Trophoblast cell (in vitro differentiated cells and primary cell): ENCODE results near the gene USP49.
A peak's percentile ranks its signal among the peaks of the same experiment; 100 is the strongest.

Source experiments
- DNase-seq, 2 donors: peaks; one replicate each; pipeline ENCODE4 v3.0.0-alpha.2; 2016
- H2AFZ ChIP-seq: 2 replicates; pipeline ENCODE4 v1.6.1; 2013; ENCODE audit warnings: low read length, moderate library complexity, mild to moderate bottlenecking; ENCODE audit not compliant: insufficient read depth, poor library complexity
- H2AK5ac ChIP-seq: 2 replicates; pipeline ENCODE4 v1.6.1; 2013; ENCODE audit warnings: mild to moderate bottlenecking, low read length
- H2BK120ac ChIP-seq: 2 replicates; pipeline ENCODE4 v1.6.1; 2013; ENCODE audit warnings: low read length, mild to moderate bottlenecking, moderate library complexity; ENCODE audit not compliant: insufficient read depth, poor library complexity
- H2BK12ac ChIP-seq: 2 replicates; pipeline ENCODE4 v1.6.1; 2013; ENCODE audit warnings: mild to moderate bottlenecking, low read length, moderate library complexity
- H2BK5ac ChIP-seq: 2 replicates; pipeline ENCODE4 v1.6.1; 2013; ENCODE audit warnings: low read length, low read depth, moderate library complexity, mild to moderate bottlenecking; ENCODE audit not compliant: poor library complexity
- H3K14ac ChIP-seq: 2 replicates; pipeline ENCODE4 v1.6.1; 2013; ENCODE audit warnings: mild to moderate bottlenecking, low read length
- H3K18ac ChIP-seq: 2 replicates; pipeline ENCODE4 v1.6.1; 2013; ENCODE audit warnings: mild to moderate bottlenecking, low read length
- H3K23ac ChIP-seq: 2 replicates; pipeline ENCODE4 v1.6.1; 2013; ENCODE audit warnings: low read length
- H3K27ac ChIP-seq: 2 replicates; pipeline ENCODE4 v1.5.1; 2013; ENCODE audit warnings: low read depth, mild to moderate bottlenecking, inconsistent platforms, low read length, moderate library complexity
- H3K27me3 ChIP-seq: 2 replicates; pipeline ENCODE4 v1.6.1; 2013; ENCODE audit warnings: inconsistent platforms, mild to moderate bottlenecking, low read length, moderate library complexity; ENCODE audit not compliant: insufficient read depth
- H3K36me3 ChIP-seq, 2 experiments: 1 replicate in 1 of 2; 2 replicates in 1 of 2; pipeline ENCODE4 v1.6.1; 2013; ENCODE audit warnings: low read length in 2 of 2, mild to moderate bottlenecking in 2 of 2, moderate library complexity in 1 of 2; ENCODE audit not compliant: insufficient read depth in 2 of 2, control insufficient read depth in 1 of 2
- H3K4ac ChIP-seq: 2 replicates; pipeline ENCODE4 v1.6.1; 2013; ENCODE audit warnings: low read depth, mild to moderate bottlenecking, low read length, moderate library complexity
- H3K4me1 ChIP-seq, 2 experiments: 1 replicate in 1 of 2; 2 replicates in 1 of 2; pipeline ENCODE4 v1.6.1; 2013; ENCODE audit warnings: low read length in 2 of 2, mild to moderate bottlenecking in 2 of 2, moderate library complexity in 1 of 2; ENCODE audit not compliant: insufficient read depth in 2 of 2, control insufficient read depth in 1 of 2
- H3K4me2 ChIP-seq: 2 replicates; pipeline ENCODE4 v1.6.1; 2013; ENCODE audit warnings: inconsistent platforms, mild to moderate bottlenecking, low read length, moderate library complexity
- H3K4me3 ChIP-seq: 2 replicates; pipeline ENCODE4 v1.5.1; 2013; ENCODE audit warnings: mild to moderate bottlenecking, low read depth, low read length, inconsistent platforms
- H3K79me1 ChIP-seq: one replicate; pipeline ENCODE4 v1.6.1; 2013; ENCODE audit warnings: low read length
- H3K79me2 ChIP-seq: 2 replicates; pipeline ENCODE4 v1.6.1; 2013; ENCODE audit warnings: low read length, mild to moderate bottlenecking; ENCODE audit not compliant: control insufficient read depth, insufficient read depth, poor library complexity
- H3K9ac ChIP-seq: 2 replicates; pipeline ENCODE4 v1.6.1; 2013; ENCODE audit warnings: mild to moderate bottlenecking, low read length
- H3K9me3 ChIP-seq: 2 replicates; pipeline ENCODE4 v1.6.1; 2013; ENCODE audit warnings: low read depth, mild to moderate bottlenecking, control low read depth, inconsistent platforms, low read length; ENCODE audit not compliant: insufficient read depth
- H4K12ac ChIP-seq: 2 replicates; pipeline ENCODE4 v1.6.1; 2013; ENCODE audit warnings: low read depth, mild to moderate bottlenecking, low read length, moderate library complexity
- H4K8ac ChIP-seq: 2 replicates; pipeline ENCODE4 v1.6.1; 2013; ENCODE audit warnings: low read depth, mild to moderate bottlenecking, low read length, moderate library complexity
- H4K91ac ChIP-seq: one replicate; pipeline ENCODE4 v1.6.1; 2013; ENCODE audit warnings: low read depth, mild to moderate bottlenecking, low read length, moderate library complexity
- WGBS: extraction: QIAGEN DNeasy Blood & Tissue Kit; methylation state at CpG from one replicate; pipeline ENCODE4 v1.1.7; 2013; ENCODE audit warnings: missing lambda C conversion rate; ENCODE audit not compliant: insufficient read length, insufficient coverage; ENCODE audit errors: extremely low coverage; 5-methylcytosine and 5-hydroxymethylcytosine counted together

USP49 gene

DNA sequence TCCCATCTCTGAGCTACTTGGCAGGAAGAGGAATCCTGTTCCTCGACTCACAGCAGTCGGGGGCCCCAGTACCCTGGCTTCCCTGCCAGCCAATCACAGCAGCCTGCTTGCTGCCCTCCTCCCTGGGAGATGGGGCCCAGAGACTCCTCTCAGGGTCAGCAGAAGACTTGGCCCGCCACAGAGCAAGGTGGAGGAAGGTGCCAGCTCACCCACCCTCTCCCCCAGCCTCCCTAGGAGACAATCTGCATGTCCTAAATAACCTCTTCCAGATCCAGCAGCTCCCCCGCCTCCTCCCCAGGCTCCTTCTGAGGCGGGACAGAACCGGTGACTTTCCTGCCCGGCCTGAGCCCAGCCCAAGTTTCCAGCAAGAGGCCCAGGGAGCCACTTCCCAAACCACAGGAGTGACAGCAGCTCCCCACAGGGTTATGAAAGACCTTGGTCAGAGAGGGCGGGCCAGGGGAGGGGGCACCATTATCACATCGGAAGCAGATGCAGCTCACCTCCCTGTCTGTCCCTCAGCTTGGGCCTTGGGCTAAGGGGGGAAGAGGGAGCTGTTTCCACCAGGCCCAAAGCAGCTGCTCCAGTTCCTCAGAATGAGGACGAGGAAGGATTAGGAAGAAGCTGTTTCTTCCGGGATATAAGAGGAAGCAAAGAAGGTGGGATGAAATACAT lies 44.1 kb upstream of the USP49 start:
- Histone ChIP-seq H2AFZ (no peak overlapping the region), H2AK5ac (no peak overlapping the region), H3K79me1 (peaks cover 16% of the 10 kb centered on the region), H3K4me2 (peak overlapping the region; percentile 69), H3K27ac (no peak overlapping the region), H3K27me3 (no peaks in the 10 kb centered on the region), H3K4ac (peak overlapping the region; percentile 22), H2BK5ac (no peak overlapping the region), H3K36me3 (peaks cover 19 to 30% of the 10 kb centered on the region in 2 experiments), H3K9me3 (no peaks in the 10 kb centered on the region), H3K4me3 (no peak overlapping the region), H3K14ac (no peak overlapping the region), H3K9ac (no peak overlapping the region), H3K4me1 (peaks cover 27 to 36% of the 10 kb centered on the region in 2 experiments), H2BK120ac (no peak overlapping the region), H3K23ac (no peak overlapping the region), H3K79me2 (peaks cover 15% of the 10 kb centered on the region), H4K8ac (no peak overlapping the region), H4K12ac (no peak overlapping the region), H3K18ac (peak overlapping the region; percentile 19), H4K91ac (peak overlapping the region; percentile 39), H2BK12ac (no peak overlapping the region)
- no peak for DNase-seq
- WGBS, result no CpG with 5 or more reads among the region's 11 CpGs

GRCh38 chr6:41938590-41939175 lies 43.5 kb upstream of the USP49 start:
- Histone ChIP-seq H3K4me2 (no peak overlapping the region), H4K8ac (no peak overlapping the region), H3K9me3 (no peaks in the 10 kb centered on the region), H4K12ac (no peak overlapping the region), H2BK120ac (no peak overlapping the region), H3K4me3 (no peak overlapping the region), H3K23ac (no peak overlapping the region), H3K9ac (no peak overlapping the region), H3K4ac (peak overlapping the region; percentile 9), H3K79me1 (peaks cover 16% of the 10 kb centered on the region), H3K79me2 (peaks cover 15% of the 10 kb centered on the region), H3K14ac (no peak overlapping the region), H4K91ac (peak overlapping the region; percentile 39), H2BK5ac (no peak overlapping the region), H3K4me1 (peaks cover 27 to 36% of the 10 kb centered on the region in 2 experiments), H2BK12ac (no peak overlapping the region), H3K27ac (no peak overlapping the region), H2AK5ac (no peak overlapping the region), H3K36me3 (peaks cover 21 to 33% of the 10 kb centered on the region in 2 experiments), H3K18ac (no peak overlapping the region), H2AFZ (no peak overlapping the region), H3K27me3 (no peaks in the 10 kb centered on the region)
- no CpG with 5 or more reads among the region's 5 CpGs for WGBS
- no peak for DNase-seq

DNA sequence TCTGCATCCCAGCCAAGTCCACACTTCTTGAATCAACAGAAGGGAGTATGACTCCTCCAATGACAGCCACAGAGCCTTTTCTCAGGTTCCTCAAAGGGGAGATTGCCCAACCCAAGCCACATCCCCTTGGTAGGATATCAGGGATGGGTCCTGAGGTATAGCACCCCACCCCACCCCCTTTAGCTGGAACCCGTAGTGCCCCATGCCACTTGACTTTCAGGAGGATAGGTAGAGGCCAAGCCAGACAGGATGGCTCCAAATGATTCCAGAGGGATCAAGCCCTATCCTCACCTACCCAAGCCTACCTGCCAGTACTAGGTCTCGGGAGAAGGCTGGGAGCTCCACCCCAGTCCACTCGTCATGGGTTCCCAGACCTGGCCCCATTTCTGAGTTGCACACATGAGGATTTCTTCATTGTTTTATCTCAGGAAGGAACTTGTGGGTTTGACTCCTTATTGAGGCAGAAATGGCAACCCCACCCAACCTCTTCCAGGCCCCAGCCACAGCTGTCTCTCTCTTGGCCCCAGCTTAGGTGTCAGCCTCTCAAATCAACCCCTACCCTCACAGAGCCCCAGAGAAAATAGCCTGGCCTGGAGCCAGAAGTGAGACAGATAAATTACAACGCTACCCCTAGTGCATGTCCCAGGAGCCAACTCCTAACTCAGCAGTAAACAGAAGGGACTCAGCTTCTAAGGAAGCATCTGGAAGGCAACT lies 42.8 kb upstream of the USP49 start:
- Histone ChIP-seq H3K23ac (no peak overlapping the region), H4K12ac (no peak overlapping the region), H2AK5ac (no peak overlapping the region), H2AFZ (no peak overlapping the region), H2BK5ac (no peak overlapping the region), H3K4ac (no peak overlapping the region), H4K91ac (no peak overlapping the region), H3K27ac (no peak overlapping the region), H3K14ac (no peak overlapping the region), H2BK120ac (no peak overlapping the region), H3K4me2 (no peak overlapping the region), H3K18ac (no peak overlapping the region), H2BK12ac (no peak overlapping the region), H3K4me1 (peaks cover 27 to 36% of the 10 kb centered on the region in 2 experiments), H3K9me3 (no peaks in the 10 kb centered on the region), H3K27me3 (no peaks in the 10 kb centered on the region), H4K8ac (no peak overlapping the region), H3K4me3 (no peak overlapping the region), H3K36me3 (peaks cover 24 to 38% of the 10 kb centered on the region in 2 experiments), H3K79me2 (peaks cover 15% of the 10 kb centered on the region), H3K9ac (no peak overlapping the region), H3K79me1 (peaks cover 16% of the 10 kb centered on the region)
- no peak for DNase-seq
- no CpG with 5 or more reads among the region's 4 CpGs for WGBS

DNA sequence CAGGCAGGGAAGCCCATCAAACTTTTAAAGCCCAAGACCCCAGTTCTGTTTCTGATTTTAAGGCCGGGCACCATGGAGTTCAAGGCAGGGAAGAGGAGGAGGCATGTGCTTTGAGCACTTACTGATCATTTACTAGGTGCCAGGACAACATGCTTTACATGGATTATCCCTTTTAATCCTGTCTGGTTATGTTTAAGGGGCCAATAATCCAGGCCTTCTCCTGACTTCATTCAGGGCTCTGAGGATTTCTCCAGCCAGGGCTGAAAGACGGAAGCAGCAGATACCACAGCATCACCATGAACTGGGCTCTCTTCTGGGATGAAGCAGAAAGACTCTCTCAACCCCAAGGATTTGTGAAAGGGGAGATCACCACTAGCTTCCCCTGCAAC lies 42.3 kb upstream of the USP49 start:
- H2BK120ac ChIP-seq, result no peak overlapping the region
- H3K4me1 ChIP-seq, result peaks cover 27 to 36% of the 10 kb centered on the region in 2 experiments
- no peak overlapping the region for H2AFZ ChIP-seq
- H4K8ac ChIP-seq, result no peak overlapping the region
- WGBS, result no CpG with 5 or more reads among the region's 2 CpGs
- H3K79me1 ChIP-seq, result peaks cover 16% of the 10 kb centered on the region
- no peak overlapping the region for H3K9ac ChIP-seq
- no peak overlapping the region for H2BK5ac ChIP-seq
- H3K4ac ChIP-seq, result no peak overlapping the region
- H3K14ac ChIP-seq, result no peak overlapping the region
- no peak overlapping the region for H3K18ac ChIP-seq
- H2AK5ac ChIP-seq, result no peak overlapping the region
- H3K36me3 ChIP-seq, result peaks cover 29 to 44% of the 10 kb centered on the region in 2 experiments
- H4K12ac ChIP-seq, result no peak overlapping the region
- no peak overlapping the region for H4K91ac ChIP-seq
- no peak overlapping the region for H3K4me3 ChIP-seq
- H3K23ac ChIP-seq, result no peak overlapping the region
- no peak overlapping the region for H3K27ac ChIP-seq
- no peak for DNase-seq
- H3K4me2 ChIP-seq, result no peak overlapping the region
- no peak overlapping the region for H2BK12ac ChIP-seq
- H3K79me2 ChIP-seq, result peaks cover 15% of the 10 kb centered on the region
- no peaks in the 10 kb centered on the region for H3K9me3 ChIP-seq
- no peaks in the 10 kb centered on the region for H3K27me3 ChIP-seq
